Progenitor cell of endocrine pancreas (in vitro differentiated cells): ENCODE results near the gene SPRR2B. TPM values are rescaled to one million over a fixed set of nuclear protein-coding genes. Genes with fewer than 3 reads are reported as not detected.
"Not testable (repeated sequence)": the region's sequence is repeated elsewhere in the genome, so short reads cannot be mapped to it uniquely, and the experiment has no call there.

Source experiments
- DNase-seq: peaks from one replicate; pipeline ENCODE4 v3.0.0; 2021; ENCODE audit warnings: low spot score; ENCODE audit not compliant: unreplicated experiment
- H3K27ac Mint-ChIP-seq: 2 replicates; pipeline ENCODE4 v1.8.0; 2021; ENCODE audit warnings: mild to moderate bottlenecking, moderate library complexity, mixed read lengths
- H3K27me3 Mint-ChIP-seq: 2 replicates; pipeline ENCODE4 v1.8.0; 2021; ENCODE audit warnings: mixed read lengths
- H3K36me3 Mint-ChIP-seq: 2 replicates; pipeline ENCODE4 v1.8.0; 2022; ENCODE audit warnings: mixed read lengths; ENCODE audit not compliant: insufficient read depth
- H3K4me1 Mint-ChIP-seq: 2 replicates; pipeline ENCODE4 v1.8.0; 2021; ENCODE audit warnings: low read depth, mixed read lengths
- H3K4me3 Mint-ChIP-seq: 2 replicates; pipeline ENCODE4 v1.8.0; 2021; ENCODE audit warnings: low read depth, mild to moderate bottlenecking, moderate library complexity, mixed read lengths
- H3K9me3 Mint-ChIP-seq: 2 replicates; pipeline ENCODE4 v1.8.0; 2021; ENCODE audit warnings: low read depth, mixed read lengths
- long read RNA-seq: library from polyadenylated mRNA; unstranded; transcript quantifications from one replicate; pipeline ENCODE4 v2.0.0, GENCODE V29; 2020
- total RNA-seq: library from RNA; stranded (reverse); gene quantifications from 2 replicates; pipeline ENCODE4 v1.2.1, GENCODE V29; 2021
- TF ChIP-seq, protein P1 (sequence below): fragments of 200-600 bp; sonication (generic); IDR thresholded peaks from one replicate; pipeline ENCODE4 v1.5.0; 2021; ENCODE audit warnings: antibody characterized with exemption, mild to moderate bottlenecking; ENCODE audit not compliant: unreplicated experiment

SPRR2B gene
- not detected in 2 replicates for total RNA-seq
- long read RNA-seq: 0 reads

- Mint-ChIP-seq H3K4me3 (no peak within 1 kb of the TSS), H3K27me3 (peaks cover 12% of the 10 kb centered on the region), H3K9me3 (no peaks in the 10 kb centered on the region), H3K4me1 (no peaks in the 10 kb centered on the region), H3K36me3 (no peaks in the 10 kb centered on the region), H3K27ac (no peak within 1 kb of the TSS)
- TF ChIP-seq, protein P1, sequence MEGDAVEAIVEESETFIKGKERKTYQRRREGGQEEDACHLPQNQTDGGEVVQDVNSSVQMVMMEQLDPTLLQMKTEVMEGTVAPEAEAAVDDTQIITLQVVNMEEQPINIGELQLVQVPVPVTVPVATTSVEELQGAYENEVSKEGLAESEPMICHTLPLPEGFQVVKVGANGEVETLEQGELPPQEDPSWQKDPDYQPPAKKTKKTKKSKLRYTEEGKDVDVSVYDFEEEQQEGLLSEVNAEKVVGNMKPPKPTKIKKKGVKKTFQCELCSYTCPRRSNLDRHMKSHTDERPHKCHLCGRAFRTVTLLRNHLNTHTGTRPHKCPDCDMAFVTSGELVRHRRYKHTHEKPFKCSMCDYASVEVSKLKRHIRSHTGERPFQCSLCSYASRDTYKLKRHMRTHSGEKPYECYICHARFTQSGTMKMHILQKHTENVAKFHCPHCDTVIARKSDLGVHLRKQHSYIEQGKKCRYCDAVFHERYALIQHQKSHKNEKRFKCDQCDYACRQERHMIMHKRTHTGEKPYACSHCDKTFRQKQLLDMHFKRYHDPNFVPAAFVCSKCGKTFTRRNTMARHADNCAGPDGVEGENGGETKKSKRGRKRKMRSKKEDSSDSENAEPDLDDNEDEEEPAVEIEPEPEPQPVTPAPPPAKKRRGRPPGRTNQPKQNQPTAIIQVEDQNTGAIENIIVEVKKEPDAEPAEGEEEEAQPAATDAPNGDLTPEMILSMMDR: no peak
- DNase-seq: no peak
Measured at GRCh38 chr1:153071511-153071910, at the start of gene SPRR2B. SPRR2B (minus strand) TSS chr1:153071611; CDS start chr1:153070839, 772 bp downstream.

GRCh38 chr1:153120945-153121344 lies 49.5 kb upstream of the SPRR2B start:
- no peak overlapping the region for H3K27ac Mint-ChIP-seq
- DNase-seq: no peak
- H3K4me3 Mint-ChIP-seq: no peak overlapping the region
- TF ChIP-seq, protein P1: no peak
- H3K9me3 Mint-ChIP-seq: peaks cover 15% of the 10 kb centered on the region
- no peaks in the 10 kb centered on the region for H3K27me3 Mint-ChIP-seq
- peaks cover 1% of the 10 kb centered on the region for H3K36me3 Mint-ChIP-seq
- H3K4me1 Mint-ChIP-seq: peaks cover 30% of the 10 kb centered on the region

DNA sequence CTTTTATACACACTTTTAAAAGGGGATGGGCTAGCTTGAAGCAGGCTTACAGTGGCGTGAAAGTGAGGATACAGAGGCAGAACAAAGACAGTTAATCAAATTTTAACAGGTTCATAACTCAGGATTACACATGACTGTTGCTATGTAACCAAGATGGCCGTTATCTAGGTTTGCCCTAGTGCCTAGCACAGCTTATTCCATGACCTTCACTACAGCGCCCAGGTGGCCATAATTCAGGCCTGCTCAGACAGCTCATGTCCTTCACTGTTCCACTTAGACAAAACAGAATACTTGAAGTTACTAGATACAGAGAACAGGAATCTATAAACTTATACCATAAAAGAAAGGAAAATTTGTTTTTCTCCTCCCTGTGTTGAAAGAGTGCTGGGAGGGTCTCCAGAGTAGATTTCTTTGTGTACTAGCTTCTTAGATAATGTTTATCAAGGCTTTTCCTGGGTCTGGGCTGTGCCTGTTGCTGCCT lies 48.1 kb upstream of the SPRR2B start:
- no peak for DNase-seq
- Mint-ChIP-seq H3K36me3 (peaks cover 1% of the 10 kb centered on the region), H3K27ac (peak overlapping the region; percentile 13), H3K9me3 (peaks cover 5% of the 10 kb centered on the region), H3K4me3 (no peak overlapping the region), H3K27me3 (no peaks in the 10 kb centered on the region), H3K4me1 (peaks cover 30% of the 10 kb centered on the region)
- TF ChIP-seq, protein P1: no peak

DNA sequence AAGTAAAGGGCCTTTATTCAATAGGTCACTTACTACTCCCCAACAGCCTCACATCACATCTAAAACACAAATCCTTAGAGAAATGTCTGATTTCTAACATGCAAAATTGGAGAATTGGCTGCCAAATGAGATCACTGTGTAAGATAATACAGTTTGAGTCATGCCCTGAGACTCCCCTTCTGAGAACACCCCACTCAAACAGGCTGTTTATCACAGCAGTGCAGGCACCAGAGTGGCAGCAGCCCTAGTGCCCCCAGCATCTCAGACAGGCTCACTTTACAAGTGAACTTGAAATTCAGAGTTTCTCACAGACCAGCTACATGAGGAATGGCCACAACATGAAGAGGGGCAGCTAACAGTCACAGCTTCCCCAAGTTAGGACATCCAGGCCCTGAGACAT lies 43.9 kb upstream of the SPRR2B start:
- not testable (repeated sequence) for H3K27ac Mint-ChIP-seq, H3K9me3 Mint-ChIP-seq, H3K4me1 Mint-ChIP-seq, H3K4me3 Mint-ChIP-seq, H3K36me3 Mint-ChIP-seq, DNase-seq, H3K27me3 Mint-ChIP-seq

DNA sequence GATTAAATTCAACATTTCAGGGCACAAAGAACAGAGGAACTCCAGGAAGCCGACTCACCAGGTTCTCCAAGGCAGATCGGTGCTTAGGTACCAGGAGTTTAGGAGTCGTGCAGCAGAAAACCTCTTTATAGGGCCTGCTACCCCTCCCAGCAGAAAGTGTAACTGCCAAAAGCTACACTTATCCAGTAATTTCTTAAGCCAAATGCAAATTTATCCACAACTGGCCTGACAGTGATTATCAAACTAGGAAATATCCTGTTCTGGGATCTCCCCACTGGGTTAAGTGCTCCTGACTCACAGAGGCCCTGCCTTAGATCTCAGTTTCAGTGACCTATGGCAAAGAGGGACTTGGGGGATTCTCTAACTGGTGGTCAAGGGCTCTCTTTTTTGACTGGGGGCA lies 42.0 kb upstream of the SPRR2B start, which contains the start of gene SPRR2F:
Gene SPRR2F (minus strand): TSS at position 101 of the 400 bp plus-strand sequence. CDS start 783 bp downstream, outside the sequence.
- DNase-seq: no peak
- Mint-ChIP-seq H3K4me1 (no peaks in the 10 kb centered on the region), H3K4me3 (no peak within 1 kb of the TSS), H3K27ac (no peak within 1 kb of the TSS), H3K36me3 (no peaks in the 10 kb centered on the region), H3K27me3 (no peaks in the 10 kb centered on the region), H3K9me3 (peaks cover 1% of the 10 kb centered on the region)
- TF ChIP-seq, protein P1: no peak

DNA sequence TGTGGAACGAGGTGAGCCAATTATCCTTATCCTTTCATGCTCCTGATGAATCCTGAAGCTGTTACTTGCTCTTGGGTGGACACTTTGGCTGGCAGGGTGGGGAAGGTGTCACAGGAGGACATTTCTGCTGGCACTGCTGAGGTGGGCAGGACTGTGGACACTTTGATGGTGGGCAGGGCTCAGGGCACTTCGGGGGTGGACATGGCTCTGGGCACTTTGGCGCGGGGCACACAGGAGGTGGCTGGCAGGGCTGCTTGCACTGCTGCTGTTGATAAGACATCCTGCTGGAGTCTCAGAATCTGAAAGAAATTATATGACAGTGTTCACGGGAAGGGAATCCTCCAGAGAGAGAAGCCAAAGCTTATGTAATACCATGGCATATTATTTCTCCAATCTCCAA lies 41.0 kb upstream of the SPRR2B start:
- H3K36me3 Mint-ChIP-seq, H3K27me3 Mint-ChIP-seq, H3K4me1 Mint-ChIP-seq, DNase-seq, H3K4me3 Mint-ChIP-seq, H3K9me3 Mint-ChIP-seq, H3K27ac Mint-ChIP-seq: not testable (repeated sequence)
